HepG2 (cell line): Measurements from ENCODE around the gene TMEM132D. TPM values are rescaled to one million over a fixed set of nuclear protein-coding genes. Genes with fewer than 3 reads are reported as not detected.

ENCODE experiments used
- ATAC-seq: fragments of 200-7000 bp; cut with Tn5 transposase; 3 replicates; pipeline ENCODE4 v1.9.1; 2020; ENCODE audit warnings: mild to moderate bottlenecking, moderate library complexity
- BruUV-seq: library from RNA; stranded (reverse); fragments of 400-500 nt; replicated peaks from 2 replicates; lab custom pipeline; 2021; lab: Mats Ljungman, UMichigan
- CTCF ChIA-PET: fragments of 300-600 bp; formaldehyde crosslinking; extraction: SDS; loops from one replicate; lab custom pipeline; 2021; ENCODE audit warnings: low total read pairs, inconsistent platforms, low intra/inter-chr PET ratio; lab: Yijun Ruan, JAX
- POLR2A ChIA-PET: fragments of 350-600 bp; sonication (Branson Sonifier 250); formaldehyde crosslinking; loops from one replicate; lab custom pipeline; 2020; ENCODE audit warnings: antibody characterized with exemption, inconsistent platforms; lab: Yijun Ruan, JAX
- DNase-seq: peaks from one replicate; pipeline ENCODE4 v3.0.0-alpha.2; 2015; ENCODE audit warnings: low spot score
- FAIRE-seq: peaks from 3 replicates; lab custom pipeline; 2011; peaks lifted over from hg19 to GRCh38; lab: Jason Lieb, UNC
- H2AFZ ChIP-seq: one replicate; pipeline ENCODE4 v1.6.1; 2011; ENCODE audit warnings: low read length, inconsistent platforms
- H3K27ac ChIP-seq: fragments of 300-600 bp; 3 replicates; pipeline ENCODE4 v1.8.0; 2011; ENCODE audit warnings: mixed run types, mild to moderate bottlenecking, mixed read lengths, low read length, inconsistent platforms; ENCODE audit not compliant: insufficient read depth; ENCODE audit errors: extremely low read length
- H3K27me3 ChIP-seq, 2 experiments: fragments of 200-600 bp in 1 of 2; 2 replicates in 1 of 2; 3 replicates in 1 of 2; pipeline versions ENCODE4 v1.6.0 to v1.8.0; 2011; ENCODE audit warnings: low read length in 2 of 2, mild to moderate bottlenecking in 2 of 2, moderate library complexity in 2 of 2, inconsistent platforms in 1 of 2; ENCODE audit not compliant: insufficient read depth in 2 of 2, control insufficient read depth in 1 of 2
- H3K36me3 ChIP-seq, 2 experiments: fragments of 200-600 bp in 1 of 2; replicated peaks in 1 of 2; 2 replicates in 1 of 2; 3 replicates in 1 of 2; pipeline versions ENCODE4 v1.5.1 to v1.8.0; 2011; ENCODE audit warnings: low read length in 2 of 2, inconsistent platforms in 1 of 2; ENCODE audit not compliant: insufficient read depth in 2 of 2, control insufficient read depth in 1 of 2
- H3K4me1 ChIP-seq: 2 replicates; pipeline ENCODE4 v1.5.1; 2012; ENCODE audit warnings: low read length, inconsistent platforms; ENCODE audit not compliant: insufficient read depth
- H3K4me2 ChIP-seq: 2 replicates; pipeline ENCODE4 v1.6.0; 2011; ENCODE audit warnings: low read depth, low read length, inconsistent platforms
- H3K4me3 ChIP-seq, 3 experiments: fragments of 200-600 bp in 1 of 3; sonication (generic), shearing (Covaris generic) in 1 of 3; replicated peaks in 1 of 3; 2 replicates each; pipeline ENCODE4 v1.5.1; 2011 to 2016; ENCODE audit warnings: low read length in 3 of 3, inconsistent platforms in 2 of 3, low read depth in 2 of 3, mild to moderate bottlenecking in 2 of 3, control low read depth in 1 of 3, mixed read lengths in 1 of 3; ENCODE audit not compliant: insufficient read depth in 1 of 3
- H3K79me2 ChIP-seq: one replicate; pipeline ENCODE4 v1.6.1; 2011; ENCODE audit warnings: low read length, inconsistent platforms; ENCODE audit not compliant: insufficient read depth
- H3K9ac ChIP-seq: 2 replicates; pipeline ENCODE4 v1.6.0; 2011; ENCODE audit warnings: mild to moderate bottlenecking, low read depth, low read length, inconsistent platforms; ENCODE audit not compliant: insufficient read depth
- H3K9me3 ChIP-seq: 2 replicates; pipeline ENCODE4 v1.5.1; 2012; ENCODE audit warnings: mild to moderate bottlenecking, low read length
- H4K20me1 ChIP-seq: 2 replicates; pipeline ENCODE4 v1.6.0; 2011; ENCODE audit warnings: inconsistent platforms, mild to moderate bottlenecking, low read length, moderate library complexity; ENCODE audit not compliant: insufficient read depth
- GMEB1 ChIP-seq: sonication (generic); formaldehyde crosslinking; IDR thresholded peaks from 2 replicates; pipeline ENCODE4 v1.5.1; 2020; ENCODE audit warnings: missing genetic modification reagents, mild to moderate bottlenecking, borderline replicate concordance
- HNRNPK ChIP-seq: fragments of 200-400 bp; formaldehyde crosslinking; IDR thresholded peaks from 2 replicates; pipeline ENCODE4 v1.6.1; 2018; ENCODE audit warnings: low read length, low read depth, moderate library complexity, mild to moderate bottlenecking; ENCODE audit not compliant: poor library complexity, severe bottlenecking
- MLX ChIP-seq: IDR thresholded peaks from 2 replicates; pipeline ENCODE4 v1.6.1; 2016
- PHB2 ChIP-seq: fragments of 450-650 bp; IDR thresholded peaks from 2 replicates; pipeline ENCODE4 v1.6.1; 2018; ENCODE audit not compliant: partially characterized antibody
- SRSF4 ChIP-seq: fragments of 200-400 bp; formaldehyde crosslinking; IDR thresholded peaks from one replicate; pipeline ENCODE4 v1.6.1; 2018; ENCODE audit warnings: mild to moderate bottlenecking, low read depth, low read length, moderate library complexity; ENCODE audit not compliant: poor library complexity, severe bottlenecking
- XRCC5 ChIP-seq: fragments of 200-400 bp; formaldehyde crosslinking; optimal IDR thresholded peaks from 2 replicates; pipeline ENCODE3; 2017; ENCODE audit warnings: mild to moderate bottlenecking, low read length
- ZHX2 ChIP-seq, 2 experiments: sonication (generic) in 1 of 2; formaldehyde crosslinking in 1 of 2; IDR thresholded peaks; 2 replicates each; pipeline versions ENCODE4 v1.6.1 to v1.9.0; 2014 to 2022; ENCODE audit warnings: antibody characterized with exemption in 1 of 2, borderline replicate concordance in 1 of 2, inconsistent platforms in 1 of 2, low read depth in 1 of 2, missing genetic modification reagents in 1 of 2
- ZNF740 ChIP-seq: sonication (generic); formaldehyde crosslinking; IDR thresholded peaks from 2 replicates; pipeline ENCODE4 v1.4.0; 2020; ENCODE audit warnings: missing genetic modification reagents
- ZNF772 ChIP-seq: sonication (generic); formaldehyde crosslinking; IDR thresholded peaks from 2 replicates; pipeline ENCODE4 v1.5.0; 2020; ENCODE audit warnings: mild to moderate bottlenecking, missing genetic modification reagents
- ZNF780A ChIP-seq: sonication (generic); formaldehyde crosslinking; IDR thresholded peaks from 2 replicates; pipeline ENCODE4 v1.8.0; 2022; ENCODE audit warnings: mild to moderate bottlenecking, missing genetic modification reagents, moderate library complexity
- WGBS: methylation state at CpG from one replicate; pipeline ENCODE4 v1.1.6; 2017; ENCODE audit warnings: low lambda C conversion rate; 5-methylcytosine and 5-hydroxymethylcytosine counted together
- in situ Hi-C: cut with HindIII; loops from 2 replicates; pipeline ENCODE4 v1.10.0; 2017; ENCODE audit warnings: low pct_unique_long_range_greater_than_20kb; ENCODE audit not compliant: extremely low pct_ligation_motif_present
- intact Hi-C: fragments of 100-400 bp; cut with micrococcal nuclease; formaldehyde crosslinking; loops from one replicate; pipeline ENCODE4 v1.10.0; 2022; ENCODE audit not compliant: unreplicated experiment
- polyA plus RNA-seq, 8 experiments: library from polyadenylated mRNA; depleted of rRNA in 3 of 8; stranded (reverse) in 7 of 8; unstranded in 1 of 8; fragments of >200 nt; fragmentation: Illumina TruSeq in 4 of 8; extraction: Trizol in 4 of 8; gene quantifications; 2 replicates each; pipeline versions ENCODE4 v1.2.1 to v1.2.3, GENCODE V29; 2011 to 2016; ENCODE audit warnings: low read depth in 4 of 8, missing spikeins in 1 of 8, mixed read lengths in 1 of 8; ENCODE audit not compliant: insufficient read depth in 1 of 8
- total RNA-seq, 5 experiments: library from RNA; depleted of rRNA; stranded (reverse); fragments of >200 nt; fragmentation: Illumina TruSeq; extraction: Trizol; gene quantifications; 2 replicates each; pipeline ENCODE4 v1.2.3, GENCODE V29; 2016; ENCODE audit warnings: low read depth in 1 of 5

TMEM132D gene
- total and polyA plus RNA-seq, 2 of the 13 experiments (the other 11 are each of a cell fraction or from before 2014, with no cell fraction given), result not detected

- no TSS peak for BruUV-seq
- Histone ChIP-seq H3K4me2 (no peak overlapping the region), H4K20me1 (no peaks in the 10 kb centered on the region), H3K36me3 (no peaks in the 10 kb centered on the region), H3K27ac (no peak overlapping the region), H3K9me3 (peaks cover 27% of the 10 kb centered on the region), H2AFZ (no peak overlapping the region), H3K4me1 (no peaks in the 10 kb centered on the region), H3K4me3 (no peak overlapping the region), H3K27me3 (no peaks in the 10 kb centered on the region), H3K9ac (no peak overlapping the region), H3K79me2 (no peaks in the 10 kb centered on the region)
- TF ChIP-seq GMEB1 (no peak), SRSF4 (no peak), HNRNPK (no peak), XRCC5 (no peak), ZNF740 (CRISPR knock-in tag) (no peak)
- ATAC-seq (no peak), FAIRE-seq (no peak), DNase-seq (no peak)
- 0% methylated on average over 2 of the region's 2 CpGs for WGBS
- in situ Hi-C loops, result no loop called here
- intact Hi-C loops, result no loop called here
- ChIA-PET CTCF (no interaction called here), POLR2A (no interaction called here)
These were observed 345.8 kb downstream of the TMEM132D start for GRCh38 chr12:129558036-129558435.

- ATAC-seq (no peak), FAIRE-seq (no peak), DNase-seq (no peak)
- no peak overlapping the region for H3K9ac ChIP-seq
- no peaks in the 10 kb centered on the region for H3K79me2 ChIP-seq
- no peaks in the 10 kb centered on the region for H3K36me3 ChIP-seq
- whole genome bisulfite sequencing, result 0% methylated on average over 2 of the region's 9 CpGs
- ChIA-PET CTCF (no interaction called here), POLR2A (no interaction called here)
- H2AFZ ChIP-seq, result no peak overlapping the region
- H3K4me2 ChIP-seq, result no peak overlapping the region
- in situ Hi-C loops (no loop called here), intact Hi-C loops (no loop called here)
- H4K20me1 ChIP-seq, result no peaks in the 10 kb centered on the region
- peaks cover 38% of the 10 kb centered on the region for H3K9me3 ChIP-seq
- BruUV-seq, result no TSS peak
- no peaks in the 10 kb centered on the region for H3K4me1 ChIP-seq
- H3K4me3 ChIP-seq, result no peak overlapping the region
- no peak overlapping the region for H3K27ac ChIP-seq
- H3K27me3 ChIP-seq, result no peaks in the 10 kb centered on the region
- TF ChIP-seq PHB2 (no peak), ZNF772 (CRISPR knock-in tag) (no peak), ZNF780A (CRISPR knock-in tag) (no peak), MLX (CRISPR knock-in tag) (no peak), ZHX2 (IDR thresholded peaks at IDR 0.05; ENCODE audit: low read depth) (no peak), ZHX2 (CRISPR knock-in tag; IDR thresholded peaks at IDR 0.05; ENCODE audit: borderline replicate concordance) (no peak)
These were observed 347.7 kb downstream of the TMEM132D start for GRCh38 chr12:129556082-129556481.
